HG03520 (cell line): ENCODE data around the gene AGFG2.
"Not testable (repeated sequence)": the region's sequence is repeated elsewhere in the genome, so short reads cannot be mapped to it uniquely, and the experiment has no call there.

Experiments
- ATAC-seq: cut with Tn5 transposase; IDR thresholded peaks from one replicate; pipeline ENCODE4 v1.9.1; 2021; ENCODE audit warnings: mild to moderate bottlenecking, moderate library complexity; ENCODE audit not compliant: unreplicated experiment

The AGFG2 gene

GRCh38 chr7:100520138-100520537, 18.9 kb upstream of the AGFG2 start:
- no peak for ATAC-seq

GRCh38 chr7:100521076-100521475, 17.9 kb upstream of the AGFG2 start:
- no peak for ATAC-seq

GRCh38 chr7:100521909-100522593, 17.0 kb upstream of the AGFG2 start:
- ATAC-seq: not testable (repeated sequence)

GRCh38 chr7:100523192-100523591, 15.8 kb upstream of the AGFG2 start:
- ATAC-seq: not testable (repeated sequence)

DNA sequence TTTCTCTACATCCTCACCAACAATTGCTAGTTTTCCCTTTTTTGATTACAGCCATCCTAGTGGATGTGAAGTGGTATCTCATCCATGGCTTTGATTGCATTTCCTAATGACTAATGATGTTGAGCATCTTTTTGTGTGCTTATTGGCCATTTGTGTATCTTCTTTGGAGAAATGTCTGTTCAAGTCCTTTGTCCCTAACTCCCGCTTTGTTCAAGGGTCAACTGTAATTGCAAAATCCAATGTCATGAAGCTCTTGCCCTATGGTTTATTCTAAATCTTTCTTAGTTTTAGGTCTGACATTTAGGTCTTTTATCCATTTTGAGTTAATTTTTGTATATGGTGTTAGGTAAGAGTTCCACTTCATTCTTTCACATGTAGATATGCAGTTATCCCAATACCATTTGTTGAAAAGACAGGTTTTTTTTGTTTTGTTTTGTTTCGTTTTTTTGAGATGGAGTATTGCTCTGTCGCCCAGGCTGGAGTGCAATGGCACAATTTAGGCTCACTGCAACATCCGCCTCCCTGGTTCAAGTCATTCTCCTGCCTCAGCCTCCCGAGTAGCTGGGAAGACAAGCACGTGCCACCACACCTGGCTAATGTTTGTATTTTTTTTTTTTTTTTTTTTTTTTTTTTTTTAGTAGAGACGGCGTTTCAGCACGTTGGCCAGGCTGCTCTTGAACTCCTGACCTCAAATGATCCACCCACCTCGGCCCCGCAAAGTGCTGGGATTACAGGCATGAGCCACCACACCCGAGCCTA, 10.7 kb upstream of the AGFG2 start:
- ATAC-seq: not testable (repeated sequence)

- no peak for ATAC-seq
Observed at GRCh38 chr7:100532165-100533022, 6.6 kb upstream of the AGFG2 start.

GRCh38 chr7:100535982-100536381, 3.0 kb upstream of the AGFG2 start:
- ATAC-seq: not testable (repeated sequence)

DNA sequence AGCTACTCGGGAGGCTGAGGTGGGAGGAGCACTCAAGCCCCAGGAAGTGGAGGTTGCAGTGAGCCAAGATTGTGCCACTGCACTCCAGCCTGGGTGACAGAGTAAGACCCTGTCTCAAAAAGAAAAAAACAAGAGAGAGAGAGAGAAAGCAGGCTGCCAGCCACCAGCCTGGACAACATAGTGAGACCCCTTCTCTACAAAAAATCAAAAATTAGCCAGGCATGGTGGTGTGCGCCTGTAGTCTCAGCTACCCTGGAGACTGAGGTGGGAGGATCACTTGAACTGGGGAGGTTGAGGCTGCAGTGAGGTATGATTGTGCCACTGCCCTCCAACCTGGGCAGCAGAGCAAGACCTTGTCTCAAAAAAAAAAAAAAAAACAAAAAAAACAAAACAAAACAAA, 2.3 kb upstream of the AGFG2 start:
- ATAC-seq: not testable (repeated sequence)

DNA sequence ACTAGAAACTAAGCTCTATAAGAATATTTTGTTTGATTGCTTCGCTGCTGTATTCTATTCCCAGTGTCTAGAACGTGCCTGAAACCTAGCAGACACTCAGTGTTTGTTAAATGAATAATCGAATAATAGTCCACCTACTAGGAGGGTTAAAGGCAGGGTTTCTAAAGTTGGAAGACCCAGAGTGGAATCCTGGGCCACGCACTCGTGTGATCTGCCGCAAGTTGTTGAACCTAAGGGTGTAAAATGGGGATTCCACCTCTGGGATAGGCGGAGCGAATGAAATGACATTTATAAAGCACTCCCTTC, 702 bp upstream of the AGFG2 start:
- no peak for ATAC-seq

DNA sequence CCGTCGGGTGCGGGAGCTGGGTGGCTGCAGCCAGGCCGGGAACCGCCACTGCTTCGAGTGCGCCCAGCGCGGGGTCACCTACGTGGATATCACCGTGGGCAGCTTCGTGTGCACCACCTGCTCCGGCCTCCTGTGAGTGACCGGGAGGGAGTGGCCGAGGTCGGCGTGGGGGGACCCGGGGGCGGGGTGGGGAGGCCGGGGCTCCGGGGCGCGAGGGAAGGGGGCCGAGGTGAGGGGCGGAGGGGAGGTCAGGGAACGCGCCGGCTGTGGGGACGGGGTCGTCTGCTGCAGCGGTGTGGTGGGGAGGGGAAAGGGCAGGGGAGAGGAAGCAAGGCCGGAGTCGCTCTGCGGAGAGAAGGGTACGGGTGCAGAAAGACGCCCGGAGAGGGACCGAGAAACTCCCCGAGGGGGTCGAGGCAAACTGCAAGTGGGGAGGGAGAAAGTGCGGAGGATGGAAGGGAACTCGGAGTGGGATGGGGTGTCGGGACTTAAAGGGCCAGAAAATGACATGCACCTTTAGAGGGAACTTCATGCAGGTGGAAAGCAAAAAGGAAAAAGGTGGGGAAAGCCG, 518 bp downstream of the AGFG2 start:
- ATAC-seq: no peak

DNA sequence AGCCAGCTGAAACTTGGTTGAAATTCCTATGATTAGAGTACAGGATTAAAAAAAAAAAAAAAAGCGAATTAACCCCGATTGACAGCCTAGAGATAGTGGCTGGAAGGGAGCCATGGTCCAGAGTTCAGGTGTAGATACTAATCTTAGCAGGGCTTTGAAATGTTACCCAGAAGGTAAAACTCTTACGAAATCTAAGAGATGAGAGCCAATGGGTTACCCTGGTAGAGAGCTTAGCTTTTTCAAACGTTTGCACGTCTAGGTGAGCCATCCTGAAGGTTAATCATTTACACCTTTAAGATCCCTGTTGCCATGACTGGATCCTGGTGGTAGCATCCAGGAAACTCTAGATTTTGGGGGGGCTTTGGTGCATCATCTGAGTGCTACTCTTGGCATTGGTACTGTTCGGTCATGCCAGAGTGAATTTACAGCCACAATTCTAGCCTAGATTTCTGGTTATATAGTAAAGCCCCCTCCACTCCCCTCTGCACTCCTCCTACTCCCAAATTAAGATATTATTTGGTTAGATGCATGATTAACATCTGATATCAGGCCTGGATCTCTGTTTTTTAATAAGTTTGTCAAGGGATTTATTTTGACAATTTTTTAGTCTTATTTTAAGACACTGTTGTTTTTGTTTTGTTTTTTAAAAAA, 1.2 kb downstream of the AGFG2 start:
- ATAC-seq: no peak

DNA sequence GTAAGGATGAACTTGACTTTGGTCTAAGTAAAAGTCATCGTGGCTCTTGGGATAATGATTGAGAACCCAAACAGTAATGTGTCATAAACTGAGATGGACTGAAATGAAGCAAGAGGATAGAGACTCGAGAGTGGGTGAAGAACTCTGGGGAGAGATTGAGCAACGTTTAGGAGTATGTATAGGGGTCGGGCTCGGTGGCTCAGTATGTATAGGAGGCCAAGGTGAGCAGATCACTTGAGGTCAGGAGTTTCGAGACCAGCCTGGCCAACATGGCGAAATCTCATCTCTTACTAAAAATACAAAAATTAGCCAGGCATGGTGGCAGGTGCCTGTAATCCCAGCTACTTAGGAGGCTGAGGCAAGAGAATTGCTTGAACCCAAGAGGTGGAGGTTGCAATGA, 2.3 kb downstream of the AGFG2 start:
- not testable (repeated sequence) for ATAC-seq

DNA sequence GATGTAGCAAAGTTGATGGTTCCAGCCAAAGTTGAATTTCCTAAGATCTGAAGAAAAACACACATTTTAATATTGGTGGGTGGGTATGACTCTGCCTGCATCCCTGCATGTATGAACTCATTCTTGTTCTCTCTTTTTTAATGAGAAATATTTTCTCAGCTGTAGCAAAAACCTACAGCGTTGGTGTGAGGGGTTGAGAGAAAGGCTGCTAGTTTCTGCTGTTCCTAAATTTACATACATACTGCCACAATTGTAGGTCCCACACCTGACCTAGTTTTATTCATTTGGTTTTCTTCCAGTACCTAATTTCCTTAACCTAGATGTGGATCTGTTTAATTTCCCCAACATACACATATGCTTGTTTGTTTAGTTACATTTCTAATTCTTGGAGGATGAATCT, 4.6 kb downstream of the AGFG2 start:
- ATAC-seq: no peak

DNA sequence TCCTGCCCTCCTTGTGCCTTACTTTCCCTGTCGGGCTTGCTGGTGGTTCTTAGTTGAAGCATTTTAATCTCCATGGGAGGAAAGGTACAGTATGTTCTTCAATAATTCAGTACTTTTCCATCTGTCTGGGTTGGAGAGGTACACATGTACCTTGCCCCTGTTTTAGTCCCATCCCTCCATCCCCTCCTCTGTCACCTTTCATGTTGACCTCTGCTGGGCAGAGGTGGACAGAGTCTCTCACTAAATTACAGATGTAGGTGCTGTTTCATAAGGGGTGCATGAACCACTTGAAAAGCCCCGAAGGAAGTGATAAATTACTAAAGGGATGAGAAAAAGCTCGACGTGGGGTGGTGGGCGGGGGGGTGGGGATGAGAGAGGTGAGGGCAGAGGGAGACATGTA, 5.4 kb downstream of the AGFG2 start:
- ATAC-seq: no peak

DNA sequence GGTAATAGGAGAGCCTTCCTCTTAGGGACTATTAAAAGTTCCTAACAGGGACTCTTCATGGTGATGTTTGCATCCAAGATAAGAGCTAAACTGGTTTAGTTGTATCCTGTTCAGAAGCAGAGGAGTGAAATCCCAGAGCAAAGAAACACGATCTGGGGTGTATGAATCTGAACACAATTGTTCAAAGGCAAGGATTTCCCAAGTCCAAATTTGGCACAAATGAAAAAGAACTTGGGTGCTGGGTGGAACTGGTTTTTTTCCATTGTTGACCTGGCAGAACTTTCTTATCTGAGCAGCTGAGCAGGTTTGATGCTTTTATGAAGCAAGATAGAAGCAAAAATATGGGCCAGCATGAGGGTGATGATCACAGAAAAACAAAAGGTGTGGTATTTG, 6.0 kb downstream of the AGFG2 start:
- no peak for ATAC-seq

- ATAC-seq: peak; percentile 50
Observed at GRCh38 chr7:100545360-100546128, 6.5 kb downstream of the AGFG2 start.

- no peak for ATAC-seq
Observed at GRCh38 chr7:100546129-100546925, 7.3 kb downstream of the AGFG2 start.

DNA sequence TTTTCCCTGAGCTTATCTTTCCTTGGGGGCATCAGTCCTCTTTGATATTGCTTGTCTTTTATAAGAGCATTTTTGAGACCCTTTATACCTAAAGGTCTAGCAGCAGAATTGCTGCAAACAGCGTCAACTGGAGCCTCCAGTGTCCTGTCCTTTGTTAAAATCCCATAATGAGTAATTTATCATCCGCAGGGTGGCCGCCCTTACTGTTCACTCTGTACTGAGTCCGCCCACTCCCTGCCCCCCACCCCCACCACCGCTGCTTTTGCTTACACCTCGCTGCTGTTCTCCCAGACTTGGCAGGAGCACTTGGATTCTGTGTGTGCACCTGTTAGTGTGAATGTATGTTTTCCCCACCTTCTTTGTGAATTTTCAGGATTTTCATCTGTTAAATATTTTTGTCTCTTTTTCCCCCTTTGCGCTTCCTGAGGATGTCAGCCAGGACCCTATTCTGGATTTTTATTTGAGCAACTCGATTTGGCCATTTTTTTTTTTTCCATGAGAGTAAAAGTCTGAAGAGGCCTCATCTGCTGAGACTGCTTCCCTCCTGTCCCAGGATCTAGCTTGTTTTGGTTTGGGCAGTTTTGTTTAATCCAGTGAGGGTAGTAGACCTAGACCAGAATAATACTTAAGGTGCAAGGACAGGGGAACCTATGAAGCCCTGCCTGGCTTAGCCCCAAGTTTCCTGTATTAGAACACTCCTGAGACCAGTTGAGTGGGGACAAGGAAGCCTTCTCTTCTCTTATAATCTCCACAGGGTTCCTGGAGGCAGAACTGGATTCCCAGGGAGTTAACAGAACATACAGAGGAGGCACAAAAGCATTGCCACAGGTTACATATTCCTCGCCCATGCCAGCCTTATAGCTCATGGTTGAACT, 8.2 kb downstream of the AGFG2 start:
- ATAC-seq: no peak
